Suprapubic skin (tissue), 4 donors: Measurements from ENCODE around the gene C2CD4B. TPM values are rescaled to one million over a fixed set of nuclear protein-coding genes. Genes with fewer than 3 reads are reported as not detected.

Experiments
- DNase-seq, 2 donors: peaks; one replicate each; pipeline ENCODE4 v3.0.0-alpha.2; 2019; ENCODE audit warnings: low spot score in 2 of 2
- H3K27ac ChIP-seq: fragments of 200-600 bp; sonication (generic); one replicate; pipeline ENCODE4 v1.5.1; 2019
- H3K27me3 ChIP-seq: fragments of 200-600 bp; sonication (generic); one replicate; pipeline ENCODE4 v1.5.1; 2019
- H3K36me3 ChIP-seq: fragments of 200-600 bp; sonication (generic); one replicate; pipeline ENCODE4 v1.5.1; 2019
- H3K4me1 ChIP-seq: fragments of 200-600 bp; sonication (generic); one replicate; pipeline ENCODE4 v1.5.1; 2019
- H3K4me3 ChIP-seq: fragments of 200-600 bp; sonication (generic); one replicate; pipeline ENCODE4 v1.5.1; 2019; ENCODE audit warnings: mild to moderate bottlenecking
- H3K9me3 ChIP-seq: fragments of 200-600 bp; sonication (generic); one replicate; pipeline ENCODE4 v1.5.1; 2019
- CTCF ChIP-seq, 2 donors: fragments of 200-600 bp in 1 of 2; fragments of 450-650 bp in 1 of 2; sonication (generic) in 1 of 2; IDR thresholded peaks; one replicate each; pipeline ENCODE4 v1.5.1; 2016 to 2019; ENCODE audit warnings: antibody characterized with exemption in 2 of 2, mild to moderate bottlenecking in 1 of 2, moderate library complexity in 1 of 2
- EP300 ChIP-seq: sonication (generic); formaldehyde crosslinking; IDR thresholded peaks from one replicate; pipeline ENCODE4 v1.6.1; 2017; ENCODE audit warnings: antibody characterized with exemption
- POLR2A ChIP-seq, 2 donors: fragments of 450-650 bp; IDR thresholded peaks; one replicate each; pipeline ENCODE4 v1.6.1; 2017; ENCODE audit warnings: antibody characterized with exemption in 2 of 2, mild to moderate bottlenecking in 2 of 2, moderate library complexity in 2 of 2
- POLR2AphosphoS5 ChIP-seq, 3 donors: sonication (generic); formaldehyde crosslinking; IDR thresholded peaks; one replicate each; pipeline ENCODE4 v1.6.1; 2017; ENCODE audit warnings: antibody characterized with exemption in 3 of 3
- WGBS: methylation state at CpG from one replicate; pipeline ENCODE4 v1.1.5; 2018; 5-methylcytosine and 5-hydroxymethylcytosine counted together
- total RNA-seq, 4 donors: library from RNA; depleted of rRNA; stranded (reverse); fragments of >200 nt; gene quantifications; one replicate each; pipeline ENCODE4 v1.1.0, GENCODE V29; 2016

The C2CD4B gene
- total RNA-seq, result 1 to 10 TPM in 3 of 4 donors, under 1 TPM in 1; 0.64 to 5.7 (median 3.3) TPM

- peak in 1 of 2 donors; percentile 69 for DNase-seq
- whole genome bisulfite sequencing, result 22% methylated on average over 27 of the region's 34 CpGs
Observed at GRCh38 chr15:62165104-62165792, at the start of gene C2CD4B. Gene C2CD4B, minus strand, starts transcription at chr15:62165285. Its CDS starts 301 bp downstream, at chr15:62164984.

GRCh38 chr15:62212741-62213140, 47.7 kb upstream of the C2CD4B start:
- no peaks in the 10 kb centered on the region for H3K27me3 ChIP-seq
- no peak for DNase-seq
- H3K4me3 ChIP-seq, result no peak overlapping the region
- no peak overlapping the region for H3K27ac ChIP-seq
- TF ChIP-seq EP300 (no peak), POLR2AphosphoS5 (IDR thresholded peaks at IDR 0.05) (no peak), CTCF (IDR thresholded peaks at IDR 0.05) (no peak), POLR2A (IDR thresholded peaks at IDR 0.05) (no peak)
- 90% methylated on average over 4 of the region's 4 CpGs for WGBS
- H3K9me3 ChIP-seq, result peaks cover 15% of the 10 kb centered on the region
- H3K36me3 ChIP-seq, result no peaks in the 10 kb centered on the region
- H3K4me1 ChIP-seq, result no peaks in the 10 kb centered on the region

More at GRCh38 chr15:62165104-62165792, at the start of gene C2CD4B:
- peak within 1 kb of the TSS; percentile 55 for H3K4me3 ChIP-seq
- H3K4me1 ChIP-seq, result peaks cover 20% of the 10 kb centered on the region
- TF ChIP-seq POLR2A (IDR thresholded peaks at IDR 0.05) (no peak), EP300 (no peak), CTCF (IDR thresholded peaks at IDR 0.05) (no peak), POLR2AphosphoS5 (IDR thresholded peaks at IDR 0.05) (peak in 1 of 3 donors; percentile 51)
- H3K36me3 ChIP-seq, result no peaks in the 10 kb centered on the region
- H3K27me3 ChIP-seq, result peaks cover 56% of the 10 kb centered on the region
- H3K27ac ChIP-seq, result no peak within 1 kb of the TSS
- no peaks in the 10 kb centered on the region for H3K9me3 ChIP-seq

GRCh38 chr15:62211348-62211747, 46.3 kb upstream of the C2CD4B start:
- TF ChIP-seq CTCF (IDR thresholded peaks at IDR 0.05) (no peak), POLR2AphosphoS5 (IDR thresholded peaks at IDR 0.05) (no peak), POLR2A (IDR thresholded peaks at IDR 0.05) (no peak), EP300 (no peak)
- Histone ChIP-seq H3K36me3 (no peaks in the 10 kb centered on the region), H3K27me3 (no peaks in the 10 kb centered on the region), H3K27ac (no peak overlapping the region), H3K9me3 (peaks cover 2% of the 10 kb centered on the region), H3K4me3 (no peak overlapping the region), H3K4me1 (no peaks in the 10 kb centered on the region)
- 95% methylated on average over 2 of the region's 2 CpGs for WGBS
- no peak for DNase-seq

- TF ChIP-seq CTCF (IDR thresholded peaks at IDR 0.05) (no peak), POLR2AphosphoS5 (IDR thresholded peaks at IDR 0.05) (no peak), EP300 (no peak), POLR2A (IDR thresholded peaks at IDR 0.05) (no peak)
- Histone ChIP-seq H3K4me3 (no peak overlapping the region), H3K4me1 (no peaks in the 10 kb centered on the region), H3K27ac (peak overlapping the region; percentile 82), H3K36me3 (no peaks in the 10 kb centered on the region), H3K27me3 (no peaks in the 10 kb centered on the region), H3K9me3 (peaks cover 2% of the 10 kb centered on the region)
- no peak for DNase-seq
- 69% methylated on average over 5 of the region's 5 CpGs for WGBS
Observed at GRCh38 chr15:62209821-62210220, 44.7 kb upstream of the C2CD4B start.

GRCh38 chr15:62209322-62209721, 44.2 kb upstream of the C2CD4B start:
- no peaks in the 10 kb centered on the region for H3K27me3 ChIP-seq
- H3K36me3 ChIP-seq, result no peaks in the 10 kb centered on the region
- DNase-seq, result no peak
- TF ChIP-seq POLR2AphosphoS5 (IDR thresholded peaks at IDR 0.05) (no peak), CTCF (IDR thresholded peaks at IDR 0.05) (no peak)
- H3K4me1 ChIP-seq, result no peaks in the 10 kb centered on the region
- WGBS, result 67% methylated on average over 1 of the region's 1 CpG
- peak overlapping the region; percentile 82 for H3K27ac ChIP-seq
- no peak overlapping the region for H3K4me3 ChIP-seq
- H3K9me3 ChIP-seq, result peaks cover 2% of the 10 kb centered on the region
